OCI-LY1 (cell line): ENCODE data around the gene ITGA4.
A peak's percentile ranks its signal among the peaks of the same experiment; 100 is the strongest.

Experiments
- H2AFZ ChIP-seq: fragments of 200-600 bp; sonication (generic), shearing (Covaris generic); 2 replicates; pipeline ENCODE4 v1.6.0; 2014; ENCODE audit warnings: antibody characterized with exemption, mild to moderate bottlenecking, low read length
- H3F3A ChIP-seq: fragments of 200-600 bp; sonication (generic), shearing (Covaris generic); 2 replicates; pipeline ENCODE4 v1.6.0; 2014; ENCODE audit warnings: mild to moderate bottlenecking, antibody characterized with exemption, low read length, moderate library complexity; ENCODE audit not compliant: insufficient read depth
- H3K27ac ChIP-seq: fragments of 200-600 bp; sonication (generic); 2 replicates; pipeline ENCODE4 v1.5.1; 2014; ENCODE audit warnings: low read length, mixed run types, mild to moderate bottlenecking, low read depth; ENCODE audit not compliant: poor library complexity, severe bottlenecking
- H3K27me3 ChIP-seq: fragments of 200-600 bp; sonication (generic); 2 replicates; pipeline ENCODE4 v1.6.0; 2014; ENCODE audit warnings: antibody characterized with exemption, mild to moderate bottlenecking, low read length, moderate library complexity; ENCODE audit not compliant: insufficient read depth
- H3K36me3 ChIP-seq: fragments of 200-600 bp; sonication (generic); 2 replicates; pipeline ENCODE4 v1.6.1; 2014; ENCODE audit warnings: mild to moderate bottlenecking, antibody characterized with exemption, low read length, moderate library complexity, mixed read lengths; ENCODE audit not compliant: insufficient read depth
- H3K4me1 ChIP-seq: fragments of 200-600 bp; sonication (generic); 2 replicates; pipeline ENCODE4 v1.5.1; 2014; ENCODE audit warnings: mild to moderate bottlenecking, low read length, moderate library complexity; ENCODE audit not compliant: insufficient read depth, severe bottlenecking
- H3K4me2 ChIP-seq: fragments of 200-600 bp; sonication (generic), shearing (Covaris generic); 2 replicates; pipeline ENCODE4 v1.6.1; 2014; ENCODE audit warnings: low read length
- H3K4me3 ChIP-seq: fragments of 200-600 bp; sonication (generic); 2 replicates; pipeline ENCODE4 v1.5.1; 2014; ENCODE audit warnings: low read length, low read depth, mild to moderate bottlenecking, mixed read lengths; ENCODE audit not compliant: poor library complexity, severe bottlenecking
- H3K79me2 ChIP-seq: fragments of 200-600 bp; shearing (Covaris generic); 2 replicates; pipeline ENCODE4 v1.6.1; 2016; ENCODE audit warnings: mixed run types, low read length, mixed read lengths; ENCODE audit not compliant: insufficient read depth
- H3K9ac ChIP-seq: fragments of 200-600 bp; sonication (generic), shearing (Covaris generic); 2 replicates; pipeline ENCODE4 v1.6.1; 2014; ENCODE audit warnings: mild to moderate bottlenecking, low read length, mixed read lengths
- H3K9me2 ChIP-seq: fragments of 200-600 bp; sonication (generic), shearing (Covaris generic); 2 replicates; pipeline ENCODE4 v1.6.1; 2014; ENCODE audit warnings: low read depth, mild to moderate bottlenecking, low read length, mixed read lengths
- H3K9me3 ChIP-seq: fragments of 200-600 bp; shearing (Covaris generic); 2 replicates; pipeline ENCODE4 v1.6.1; 2014; ENCODE audit warnings: low read length, mixed read lengths
- H4K20me1 ChIP-seq: fragments of 200-600 bp; sonication (generic), shearing (Covaris generic); 2 replicates; pipeline ENCODE4 v1.6.0; 2016; ENCODE audit warnings: mild to moderate bottlenecking, low read length; ENCODE audit not compliant: insufficient read depth
- CTCF ChIP-seq: fragments of 200-600 bp; sonication (generic), shearing (Covaris generic); IDR thresholded peaks from 2 replicates; pipeline ENCODE4 v1.5.1; 2017; ENCODE audit warnings: mild to moderate bottlenecking, antibody characterized with exemption, low read length, moderate library complexity, mixed read lengths
- EZH2 ChIP-seq: fragments of 200-600 bp; sonication (generic), shearing (Covaris generic); IDR thresholded peaks from 2 replicates; pipeline ENCODE4 v1.8.0; 2017; ENCODE audit warnings: borderline replicate concordance, mixed run types, mild to moderate bottlenecking, antibody characterized with exemption, low read length, moderate library complexity, mixed read lengths

Gene ITGA4

GRCh38 chr2:181440919-181441318 is 16.3 kb upstream of the ITGA4 start:
- H2AFZ ChIP-seq = no peak overlapping the region

GRCh38 chr2:181441670-181442069 is 15.5 kb upstream of the ITGA4 start:
- H3K36me3 ChIP-seq = no peaks in the 10 kb centered on the region
- no peak overlapping the region for H3K9ac ChIP-seq
- H3F3A ChIP-seq = no peaks in the 10 kb centered on the region; the same call in 1 of the 2 replicates
- peaks cover 37% of the 10 kb centered on the region for H3K4me1 ChIP-seq
- no peaks in the 10 kb centered on the region for H3K27me3 ChIP-seq
- TF ChIP-seq CTCF (no peak), EZH2 (no peak)
- no peak overlapping the region for H3K4me2 ChIP-seq
- no peak overlapping the region for H3K27ac ChIP-seq
- H2AFZ ChIP-seq = no peak overlapping the region
- H3K9me2 ChIP-seq = no peaks in the 10 kb centered on the region
- no peak overlapping the region for H3K4me3 ChIP-seq
- no peaks in the 10 kb centered on the region for H4K20me1 ChIP-seq
- no peaks in the 10 kb centered on the region for H3K9me3 ChIP-seq
- H3K79me2 ChIP-seq = no peaks in the 10 kb centered on the region

More at GRCh38 chr2:181440919-181441318, 16.3 kb upstream of the ITGA4 start:
- H3K27me3 ChIP-seq = no peaks in the 10 kb centered on the region
- H3K9me3 ChIP-seq = no peaks in the 10 kb centered on the region
- H3K4me1 ChIP-seq = peaks cover 34% of the 10 kb centered on the region
- H3K4me2 ChIP-seq = no peak overlapping the region
- no peaks in the 10 kb centered on the region for H3K9me2 ChIP-seq
- H3K79me2 ChIP-seq = no peaks in the 10 kb centered on the region
- no peak overlapping the region for H3K27ac ChIP-seq
- TF ChIP-seq CTCF (no peak), EZH2 (no peak)
- no peak overlapping the region for H3K4me3 ChIP-seq
- no peaks in the 10 kb centered on the region for H3K36me3 ChIP-seq
- no peak overlapping the region for H3K9ac ChIP-seq
- H4K20me1 ChIP-seq = no peaks in the 10 kb centered on the region
- no peaks in the 10 kb centered on the region; the same call in 1 of the 2 replicates for H3F3A ChIP-seq

DNA sequence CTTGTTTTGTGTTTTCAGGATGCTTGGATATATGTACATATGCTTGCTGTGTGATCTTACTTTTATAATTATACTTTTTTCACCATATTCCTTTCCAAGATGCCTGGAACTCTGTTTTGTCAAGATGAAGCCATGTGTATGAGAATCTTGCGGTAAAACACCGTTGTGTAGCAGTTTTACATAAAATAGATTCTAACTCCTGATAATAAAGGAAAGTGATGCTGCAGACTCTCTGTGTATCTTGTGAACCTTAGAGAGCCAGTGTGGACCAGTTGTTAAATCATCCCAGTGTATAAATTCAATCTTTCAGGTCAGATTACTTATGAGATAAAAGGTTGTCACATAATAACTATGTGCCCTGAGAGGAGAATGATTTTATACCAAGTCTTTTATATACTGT is 12.5 kb upstream of the ITGA4 start:
- Histone ChIP-seq H3K79me2 (no peaks in the 10 kb centered on the region), H3K27ac (no peak overlapping the region), H2AFZ (peak overlapping the region; percentile 71; the same call in 1 of the 2 replicates), H3K27me3 (no peaks in the 10 kb centered on the region), H3K9me3 (no peaks in the 10 kb centered on the region), H3F3A (no peaks in the 10 kb centered on the region; the same call in 1 of the 2 replicates), H3K4me3 (no peak overlapping the region), H4K20me1 (no peaks in the 10 kb centered on the region), H3K9me2 (no peaks in the 10 kb centered on the region), H3K9ac (no peak overlapping the region), H3K36me3 (no peaks in the 10 kb centered on the region), H3K4me2 (no peak overlapping the region), H3K4me1 (peaks cover 28% of the 10 kb centered on the region)
- TF ChIP-seq CTCF (no peak), EZH2 (no peak)
